ENCODE results near the gene TMEM120B.

DNA sequence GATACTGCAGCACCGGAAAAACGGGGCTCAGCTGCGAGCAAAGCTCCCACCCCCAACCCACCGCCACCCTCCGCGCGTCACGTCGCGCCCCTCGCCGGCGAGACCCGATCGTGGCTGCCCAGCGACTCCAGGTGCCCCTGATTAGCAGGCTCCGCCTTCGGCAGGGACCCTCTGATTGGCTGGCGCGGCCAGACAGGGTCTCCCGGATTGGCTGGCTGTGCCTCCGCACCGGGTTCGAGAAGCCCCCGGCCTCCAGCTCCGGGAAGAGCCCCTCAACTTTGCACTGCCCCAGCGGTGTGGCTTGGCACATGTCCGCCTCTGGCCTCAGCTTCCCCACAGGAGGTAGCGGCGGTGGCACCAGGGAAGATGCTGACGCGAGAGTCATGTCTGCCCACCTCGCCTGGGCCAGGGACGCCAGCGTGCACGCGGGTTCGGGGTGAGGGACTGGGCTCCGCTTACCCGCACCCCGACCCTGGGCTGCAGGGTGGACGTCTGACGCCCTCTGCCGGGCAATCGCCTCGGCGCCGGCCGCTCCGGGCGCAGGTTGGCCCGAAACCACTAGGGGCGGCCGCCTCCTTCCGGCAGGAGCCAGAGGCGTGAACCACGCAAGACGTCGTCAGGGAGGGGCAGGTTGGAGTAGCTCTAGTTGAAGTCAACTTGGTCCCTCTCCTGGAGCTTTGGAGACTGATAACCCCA, 81.4 kb downstream of the TMEM120B start:
- TF ChIP-seq, protein P1, sequence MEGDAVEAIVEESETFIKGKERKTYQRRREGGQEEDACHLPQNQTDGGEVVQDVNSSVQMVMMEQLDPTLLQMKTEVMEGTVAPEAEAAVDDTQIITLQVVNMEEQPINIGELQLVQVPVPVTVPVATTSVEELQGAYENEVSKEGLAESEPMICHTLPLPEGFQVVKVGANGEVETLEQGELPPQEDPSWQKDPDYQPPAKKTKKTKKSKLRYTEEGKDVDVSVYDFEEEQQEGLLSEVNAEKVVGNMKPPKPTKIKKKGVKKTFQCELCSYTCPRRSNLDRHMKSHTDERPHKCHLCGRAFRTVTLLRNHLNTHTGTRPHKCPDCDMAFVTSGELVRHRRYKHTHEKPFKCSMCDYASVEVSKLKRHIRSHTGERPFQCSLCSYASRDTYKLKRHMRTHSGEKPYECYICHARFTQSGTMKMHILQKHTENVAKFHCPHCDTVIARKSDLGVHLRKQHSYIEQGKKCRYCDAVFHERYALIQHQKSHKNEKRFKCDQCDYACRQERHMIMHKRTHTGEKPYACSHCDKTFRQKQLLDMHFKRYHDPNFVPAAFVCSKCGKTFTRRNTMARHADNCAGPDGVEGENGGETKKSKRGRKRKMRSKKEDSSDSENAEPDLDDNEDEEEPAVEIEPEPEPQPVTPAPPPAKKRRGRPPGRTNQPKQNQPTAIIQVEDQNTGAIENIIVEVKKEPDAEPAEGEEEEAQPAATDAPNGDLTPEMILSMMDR (conservative IDR thresholded peaks at IDR 0.05; ENCODE audit: low read depth, low read length) = peak; percentile 99
- TF ChIP-seq EZH2 (IDR thresholded peaks at IDR 0.05; ENCODE audit: low read length, unreplicated experiment) (no peak), EZH2phosphoT487 (IDR thresholded peaks at IDR 0.05; ENCODE audit: borderline replicate concordance, low read length) (no peak)
